ENCODE results near the gene MFSD11.

DNA sequence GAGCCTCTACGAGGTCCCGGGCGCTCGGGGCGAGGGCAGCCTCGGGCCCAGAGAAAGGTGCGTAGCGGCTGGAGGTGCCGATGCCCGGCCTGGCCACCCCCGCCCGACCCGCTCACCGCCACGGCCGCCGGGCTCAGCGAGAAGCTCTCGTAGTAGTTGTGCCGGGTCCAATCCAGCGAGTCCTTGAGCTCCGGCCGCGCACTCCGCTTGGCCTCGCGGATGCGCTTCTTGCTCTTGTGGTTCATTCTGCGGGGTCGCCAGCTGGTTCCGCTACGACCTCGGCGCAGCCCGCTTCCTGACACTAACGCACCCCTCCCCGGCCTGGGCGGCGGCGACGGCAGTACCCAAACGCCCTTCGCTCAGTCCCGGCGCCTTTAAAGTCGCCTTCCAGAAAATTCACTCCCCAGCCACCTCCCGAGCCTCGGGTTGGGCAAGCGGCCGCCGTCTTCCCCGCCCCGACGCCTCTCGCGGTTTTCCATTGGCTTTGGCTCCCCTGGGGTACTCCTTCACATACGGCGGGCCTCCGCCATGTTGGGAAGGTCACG, 11.6 kb upstream of the MFSD11 start, which contains the start of gene JMJD6:
- TF ChIP-seq, protein P1, sequence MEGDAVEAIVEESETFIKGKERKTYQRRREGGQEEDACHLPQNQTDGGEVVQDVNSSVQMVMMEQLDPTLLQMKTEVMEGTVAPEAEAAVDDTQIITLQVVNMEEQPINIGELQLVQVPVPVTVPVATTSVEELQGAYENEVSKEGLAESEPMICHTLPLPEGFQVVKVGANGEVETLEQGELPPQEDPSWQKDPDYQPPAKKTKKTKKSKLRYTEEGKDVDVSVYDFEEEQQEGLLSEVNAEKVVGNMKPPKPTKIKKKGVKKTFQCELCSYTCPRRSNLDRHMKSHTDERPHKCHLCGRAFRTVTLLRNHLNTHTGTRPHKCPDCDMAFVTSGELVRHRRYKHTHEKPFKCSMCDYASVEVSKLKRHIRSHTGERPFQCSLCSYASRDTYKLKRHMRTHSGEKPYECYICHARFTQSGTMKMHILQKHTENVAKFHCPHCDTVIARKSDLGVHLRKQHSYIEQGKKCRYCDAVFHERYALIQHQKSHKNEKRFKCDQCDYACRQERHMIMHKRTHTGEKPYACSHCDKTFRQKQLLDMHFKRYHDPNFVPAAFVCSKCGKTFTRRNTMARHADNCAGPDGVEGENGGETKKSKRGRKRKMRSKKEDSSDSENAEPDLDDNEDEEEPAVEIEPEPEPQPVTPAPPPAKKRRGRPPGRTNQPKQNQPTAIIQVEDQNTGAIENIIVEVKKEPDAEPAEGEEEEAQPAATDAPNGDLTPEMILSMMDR (IDR thresholded peaks at IDR 0.05), result no peak
- peak; percentile 71 for TF ChIP-seq POLR2A (IDR thresholded peaks at IDR 0.05)
- peak; percentile 29 for TF ChIP-seq EP300 (IDR thresholded peaks at IDR 0.05)
